NCI-H2227 treated with DMSO at 0.1 percent for 48 hours (cell line): ENCODE measurements around the gene METTL3.

ENCODE experiments used
- DNase-seq: peaks from one replicate; lab custom pipeline; 2025; lab: John Stamatoyannopoulos, UW

Gene METTL3

DNA sequence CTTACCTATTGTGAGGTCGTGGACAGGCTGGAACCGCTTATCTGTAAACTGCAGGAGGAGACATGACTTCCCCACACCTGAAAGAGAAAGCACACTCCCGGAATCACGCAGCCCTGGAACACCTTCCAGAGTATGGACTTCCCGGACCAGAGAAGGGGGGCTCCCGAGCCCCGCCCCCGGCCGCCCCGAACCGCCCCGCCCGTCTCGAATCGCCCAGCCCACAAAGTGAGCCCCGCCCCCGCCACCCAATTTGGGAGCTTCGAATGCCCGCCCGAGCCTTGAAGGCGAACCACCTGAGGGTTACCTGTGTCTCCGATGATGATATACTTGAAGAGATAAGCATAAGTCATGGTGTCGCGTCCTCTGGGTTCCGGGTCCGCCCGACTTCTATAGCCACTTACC lies 34.6 kb downstream of the METTL3 start:
- no peak for DNase-seq

DNA sequence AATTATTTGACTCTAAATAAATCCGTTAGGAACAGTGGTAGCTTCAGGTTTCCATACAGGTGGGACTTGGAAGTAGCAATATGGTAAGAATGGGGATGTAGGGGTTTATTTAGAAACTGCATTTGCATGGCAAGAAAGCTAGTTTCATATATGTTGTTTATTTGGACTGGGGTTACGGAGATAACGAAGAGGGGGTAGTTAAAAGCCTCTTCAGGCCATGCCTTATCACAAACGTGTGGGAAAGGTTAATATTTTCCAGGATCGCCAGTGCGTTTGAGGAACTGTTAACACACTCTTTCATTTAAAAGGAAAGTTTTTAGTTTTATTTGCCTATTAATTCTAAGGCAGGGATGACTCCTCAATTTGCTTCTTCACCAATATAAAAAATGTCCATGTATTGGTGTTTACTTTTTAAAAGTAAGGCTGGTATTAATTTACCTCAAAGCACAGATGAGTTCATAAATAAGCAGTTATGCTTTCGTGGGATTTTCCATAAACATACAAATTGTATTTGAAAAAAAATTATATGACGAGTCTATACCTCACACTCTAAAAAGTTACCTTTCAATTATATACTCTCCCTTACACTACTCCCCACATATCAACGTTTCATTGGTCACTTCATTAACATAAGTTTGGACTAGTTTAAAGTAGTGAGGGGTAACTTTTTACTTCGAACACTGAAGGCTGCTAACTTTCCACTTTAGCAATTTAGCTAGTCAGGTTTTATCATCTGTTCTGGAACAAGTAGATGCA lies 35.2 kb downstream of the METTL3 start:
- DNase-seq = no peak

DNA sequence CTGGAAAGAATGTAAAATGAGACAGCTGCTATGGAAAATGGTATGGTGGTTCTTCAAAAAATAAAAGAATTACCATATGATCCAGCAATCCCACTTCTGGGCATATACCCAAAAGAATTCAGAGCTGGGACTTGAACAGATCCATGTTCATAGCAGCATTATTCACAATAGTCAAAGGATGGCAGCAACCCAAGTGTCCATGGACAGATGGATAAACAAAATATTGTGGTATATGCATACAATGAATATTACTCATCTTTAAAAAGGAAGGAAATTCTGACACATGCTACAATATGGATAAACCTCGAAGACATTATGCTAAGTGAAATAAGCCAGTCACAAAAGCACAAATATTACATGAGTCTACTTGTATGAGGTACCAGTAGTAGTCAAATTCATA lies 43.5 kb downstream of the METTL3 start:
- no peak for DNase-seq

DNA sequence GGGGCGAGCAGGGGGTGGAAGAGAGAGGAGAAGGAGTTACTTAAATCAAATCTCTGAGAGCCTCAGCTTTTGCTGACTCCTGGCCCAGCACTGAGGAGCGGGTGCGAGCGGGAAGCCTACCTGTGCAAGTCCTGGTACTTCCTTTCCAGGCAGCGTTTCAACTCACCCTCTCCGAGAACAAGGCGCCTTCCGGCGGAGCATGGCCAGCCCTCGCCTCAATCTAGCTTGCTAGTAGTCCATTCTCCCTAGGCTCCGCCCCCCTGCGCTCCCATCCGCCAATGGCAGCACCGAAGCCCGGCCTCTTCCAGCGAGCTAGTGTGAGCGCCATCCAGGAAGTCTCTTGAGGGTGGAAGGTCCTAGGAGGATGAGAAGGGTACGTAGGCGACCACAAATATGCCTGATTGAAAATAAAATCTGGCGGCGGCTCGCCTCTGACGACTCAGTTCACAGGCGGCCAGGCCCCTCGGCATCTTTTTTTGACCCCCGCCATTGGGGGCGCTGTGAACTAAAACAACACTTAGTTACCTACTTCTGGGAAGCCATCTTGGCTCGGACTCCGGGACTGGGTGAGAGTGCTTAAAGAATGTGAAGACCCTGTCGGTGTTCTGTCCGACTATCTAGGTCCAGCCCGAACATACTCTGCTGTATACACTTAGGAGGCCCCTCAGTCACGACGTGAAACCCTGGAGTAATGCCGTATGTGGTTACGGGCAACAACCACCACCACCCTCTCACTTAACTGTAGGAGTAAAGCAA lies 55.0 kb downstream of the METTL3 start, which contains the start of gene CHD8:
TSS of gene CHD8 (minus strand) at position 212 of the 756 bp plus-strand sequence. CDS start 24,480 bp downstream, outside the sequence.
- peak; percentile 99 for DNase-seq

DNA sequence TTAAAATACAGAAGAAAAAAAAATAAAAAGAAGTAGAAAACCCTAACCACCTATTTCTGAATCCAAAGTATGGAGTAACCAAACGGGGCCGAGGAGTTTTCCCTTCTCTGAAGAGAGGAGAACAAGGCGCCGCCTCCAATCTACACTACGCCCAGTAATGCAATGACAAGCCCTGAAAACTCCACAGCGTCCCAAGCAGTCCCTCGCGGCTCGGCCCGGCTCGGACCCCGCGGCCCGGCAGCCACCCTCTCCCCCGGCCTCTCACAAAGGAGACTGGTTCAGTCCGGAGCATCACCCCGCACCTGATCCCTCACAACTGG lies 55.6 kb downstream of the METTL3 start:
- no peak for DNase-seq

DNA sequence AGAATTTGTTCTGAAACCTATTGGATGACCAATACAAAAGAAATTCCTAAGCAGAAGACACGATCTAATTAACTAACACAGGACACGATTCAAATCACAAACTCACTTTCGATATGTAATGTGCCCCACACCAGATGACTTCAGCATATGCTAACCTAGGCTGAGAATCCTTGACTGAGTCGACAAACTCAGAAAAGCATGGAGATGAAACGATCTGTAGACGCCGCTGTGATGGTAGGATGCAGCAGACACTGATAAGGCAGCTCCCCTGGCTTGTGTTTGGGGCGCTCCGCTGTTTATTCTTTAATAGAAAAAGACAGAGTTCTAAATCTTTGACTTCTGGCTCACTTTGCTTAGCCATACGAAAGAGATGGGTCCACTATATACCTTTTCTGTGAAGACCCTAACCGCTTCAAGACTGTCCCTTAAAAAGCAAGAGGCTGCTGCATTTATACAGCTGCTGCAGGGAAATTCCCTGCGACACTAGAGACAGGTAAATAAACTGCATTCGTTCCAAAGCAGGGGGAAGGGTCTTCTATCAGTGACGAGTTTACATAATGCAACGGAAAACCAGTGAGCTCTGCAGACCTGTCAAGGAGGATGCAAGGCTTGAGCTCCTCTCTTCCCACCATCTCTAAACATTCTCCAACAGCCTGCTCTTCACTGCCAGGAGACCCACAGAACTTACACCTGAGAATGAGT lies 56.1 kb downstream of the METTL3 start:
- DNase-seq = no peak

DNA sequence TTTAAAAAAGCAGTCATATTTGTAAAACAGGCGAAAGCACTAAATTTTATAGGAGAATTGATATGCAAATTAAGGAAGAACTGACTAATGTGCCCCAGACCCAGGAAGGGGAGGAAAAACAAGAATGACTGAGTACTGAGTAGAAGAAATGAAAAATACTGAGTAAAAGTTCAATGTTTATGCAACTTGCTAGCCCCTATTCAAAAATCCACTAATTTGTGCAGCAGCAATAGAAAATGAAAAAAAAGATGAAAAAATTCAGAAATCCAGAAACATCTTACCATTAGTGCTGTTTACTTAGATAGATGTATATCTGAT lies 61.3 kb downstream of the METTL3 start:
- DNase-seq = no peak
